GM21737 (cell line): Measurements from ENCODE around the gene IZUMO1.

Experiments used
- ATAC-seq: cut with Tn5 transposase; IDR thresholded peaks from one replicate; pipeline ENCODE4 v1.9.1; 2021; ENCODE audit warnings: mild to moderate bottlenecking, moderate library complexity; ENCODE audit not compliant: unreplicated experiment

Gene IZUMO1

GRCh38 chr19:48757741-48758144, 11.0 kb upstream of the IZUMO1 start:
- no peak for ATAC-seq

GRCh38 chr19:48757089-48757675, 10.5 kb upstream of the IZUMO1 start:
- no peak for ATAC-seq

- ATAC-seq, result no peak
These were observed 10.0 kb upstream of the IZUMO1 start for GRCh38 chr19:48756686-48757085.

- no peak for ATAC-seq
These were observed 9.5 kb upstream of the IZUMO1 start for GRCh38 chr19:48756212-48756611.

- no peak for ATAC-seq
These were observed 9.1 kb upstream of the IZUMO1 start for GRCh38 chr19:48755787-48756186.

- no peak for ATAC-seq
These were observed 8.5 kb upstream of the IZUMO1 start, which contains the start of gene FGF21 for GRCh38 chr19:48755084-48755641. Gene FGF21, plus strand, starts transcription at chr19:48755524. Its CDS starts 713 bp downstream, at chr19:48756237.

GRCh38 chr19:48752496-48753365, 6.0 kb upstream of the IZUMO1 start, which contains the start of gene FUT1:
Gene FUT1, minus strand, starts transcription at chr19:48752641. Its CDS starts 1,360 bp downstream, at chr19:48751281.
- no peak for ATAC-seq

- ATAC-seq, result no peak
These were observed 5.3 kb upstream of the IZUMO1 start for GRCh38 chr19:48751845-48752495.

- no peak for ATAC-seq
These were observed 4.2 kb upstream of the IZUMO1 start for GRCh38 chr19:48750771-48751504.

- no peak for ATAC-seq
These were observed 3.6 kb upstream of the IZUMO1 start for GRCh38 chr19:48750351-48750750.

GRCh38 chr19:48749571-48750198, 3.0 kb upstream of the IZUMO1 start:
- no peak for ATAC-seq

- no peak for ATAC-seq
These were observed 599 bp downstream of the IZUMO1 start for GRCh38 chr19:48746110-48746509.

GRCh38 chr19:48745208-48745995, 1.3 kb downstream of the IZUMO1 start:
- ATAC-seq, result no peak

GRCh38 chr19:48742096-48742495, 4.6 kb downstream of the IZUMO1 start:
- no peak for ATAC-seq

GRCh38 chr19:48741129-48741999, 5.3 kb downstream of the IZUMO1 start:
- ATAC-seq, result no peak

- no peak for ATAC-seq
These were observed 6.3 kb downstream of the IZUMO1 start, which contains the start of gene RASIP1 for GRCh38 chr19:48740164-48740972. Gene RASIP1, minus strand, starts transcription at chr19:48740610. Its CDS starts 328 bp downstream, at chr19:48740282.

GRCh38 chr19:48739404-48740163, 7.1 kb downstream of the IZUMO1 start:
- no peak for ATAC-seq
